Neutrophil (primary cell): ENCODE data around the gene TGM1.

Source experiments
- H3K27ac ChIP-seq: fragments of 200-600 bp; sonication (generic); 2 replicates; pipeline ENCODE4 v1.5.1; 2016; ENCODE audit warnings: mild to moderate bottlenecking, moderate library complexity
- H3K27me3 ChIP-seq: fragments of 200-600 bp; sonication (generic); 2 replicates; pipeline ENCODE4 v1.6.0; 2016; ENCODE audit warnings: mild to moderate bottlenecking
- H3K36me3 ChIP-seq: fragments of 200-600 bp; sonication (generic); 2 replicates; pipeline ENCODE4 v1.5.1; 2017
- H3K4me1 ChIP-seq, 2 experiments: fragments of 200-600 bp in 1 of 2; sonication (generic) in 1 of 2; 1 replicate in 1 of 2; 2 replicates in 1 of 2; pipeline versions ENCODE4 v1.5.1 to v1.6.1; 2013 to 2016; ENCODE audit warnings: low read depth in 1 of 2, low read length in 1 of 2, mild to moderate bottlenecking in 1 of 2, moderate library complexity in 1 of 2; ENCODE audit not compliant: control insufficient read depth in 1 of 2, insufficient read depth in 1 of 2
- H3K4me3 ChIP-seq, 2 experiments: fragments of 200-600 bp in 1 of 2; sonication (generic) in 1 of 2; 1 replicate in 1 of 2; 2 replicates in 1 of 2; pipeline ENCODE4 v1.5.1; 2013 to 2016; ENCODE audit warnings: low read depth in 1 of 2, low read length in 1 of 2, mild to moderate bottlenecking in 1 of 2, moderate library complexity in 1 of 2
- H3K9me3 ChIP-seq: fragments of 200-600 bp; sonication (generic); 2 replicates; pipeline ENCODE4 v1.5.1; 2016
- CTCF ChIP-seq: fragments of 200-600 bp; sonication (generic); IDR thresholded peaks from 2 replicates; pipeline ENCODE4 v1.5.1; 2016; ENCODE audit warnings: antibody characterized with exemption

TGM1 gene

GRCh38 chr14:24282736-24283135 is 19.8 kb upstream of the TGM1 start:
- Histone ChIP-seq H3K9me3 (no peaks in the 10 kb centered on the region), H3K27me3 (no peaks in the 10 kb centered on the region), H3K4me3 (no peak overlapping the region), H3K27ac (peak overlapping the region; percentile 97), H3K36me3 (no peaks in the 10 kb centered on the region), H3K4me1 (peaks cover 48 to 52% of the 10 kb centered on the region in 2 experiments)
- no peak for TF ChIP-seq CTCF

GRCh38 chr14:24281636-24282035 is 18.7 kb upstream of the TGM1 start:
- Histone ChIP-seq H3K4me1 (peaks cover 60 to 63% of the 10 kb centered on the region in 2 experiments), H3K36me3 (no peaks in the 10 kb centered on the region), H3K27me3 (no peaks in the 10 kb centered on the region), H3K27ac (peak overlapping the region; percentile 97), H3K9me3 (no peaks in the 10 kb centered on the region), H3K4me3 (no peak overlapping the region)
- no peak for TF ChIP-seq CTCF

- Histone ChIP-seq H3K36me3 (no peaks in the 10 kb centered on the region), H3K4me1 (peaks cover 64 to 68% of the 10 kb centered on the region in 2 experiments), H3K27ac (peak overlapping the region; percentile 97), H3K9me3 (no peaks in the 10 kb centered on the region), H3K4me3 (no peak overlapping the region), H3K27me3 (no peaks in the 10 kb centered on the region)
- TF ChIP-seq CTCF = no peak
Observed at GRCh38 chr14:24280797-24281460, 18.0 kb upstream of the TGM1 start.

GRCh38 chr14:24279301-24280186 is 16.6 kb upstream of the TGM1 start:
- no peaks in the 10 kb centered on the region for H3K27me3 ChIP-seq
- peak overlapping the region; percentile 12 to 24 for H3K4me3 ChIP-seq
- TF ChIP-seq CTCF = no peak
- H3K9me3 ChIP-seq = no peaks in the 10 kb centered on the region
- no peaks in the 10 kb centered on the region for H3K36me3 ChIP-seq
- H3K4me1 ChIP-seq = peaks cover 77 to 80% of the 10 kb centered on the region in 2 experiments
- peak overlapping the region; percentile 97 for H3K27ac ChIP-seq

- Histone ChIP-seq H3K4me3 (peak overlapping the region; percentile 49 to 59), H3K27me3 (no peaks in the 10 kb centered on the region), H3K27ac (peak overlapping the region; percentile 97), H3K36me3 (no peaks in the 10 kb centered on the region), H3K9me3 (no peaks in the 10 kb centered on the region), H3K4me1 (peaks cover 88 to 91% of the 10 kb centered on the region in 2 experiments)
- TF ChIP-seq CTCF = no peak
Observed at GRCh38 chr14:24278424-24278823, 15.4 kb upstream of the TGM1 start.
